Activated CD8-positive, alpha-beta T cell treated with anti-CD3 and anti-CD28 coated beads for 36 hours (primary cell): Measurements from ENCODE around the gene IYD. TPM values are rescaled to one million over a fixed set of nuclear protein-coding genes. Genes with fewer than 3 reads are reported as not detected.

ENCODE experiments used
- ATAC-seq: fragments of 200-7000 bp; cut with Tn5 transposase; one replicate; pipeline ENCODE4 v1.10.0; 2021; ENCODE audit warnings: mild to moderate bottlenecking, moderate library complexity
- CTCF ChIA-PET: fragments of 350-600 bp; sonication (Branson Sonifier 250); formaldehyde crosslinking; loops from one replicate; lab custom pipeline; 2021; ENCODE audit warnings: antibody characterized with exemption; lab: Charles Lee
- POLR2A ChIA-PET: fragments of 350-600 bp; sonication (Branson Sonifier 250); formaldehyde crosslinking; loops from one replicate; lab custom pipeline; 2021; ENCODE audit warnings: antibody characterized with exemption; lab: Charles Lee
- DNase-seq: peaks from one replicate; pipeline ENCODE4 v3.0.0-alpha.2; 2020
- H3K27ac Mint-ChIP-seq: one replicate; pipeline ENCODE4 v1.8.0; 2021; ENCODE audit warnings: mild to moderate bottlenecking, mixed read lengths
- H3K27me3 Mint-ChIP-seq: one replicate; pipeline ENCODE4 v1.8.0; 2021; ENCODE audit warnings: mixed read lengths
- H3K36me3 Mint-ChIP-seq: one replicate; pipeline ENCODE4 v1.8.0; 2021; ENCODE audit warnings: low read depth, mixed read lengths
- H3K4me1 Mint-ChIP-seq: one replicate; pipeline ENCODE4 v1.8.0; 2021; ENCODE audit warnings: low read depth, mixed read lengths
- H3K4me3 Mint-ChIP-seq: one replicate; pipeline ENCODE4 v1.8.0; 2021; ENCODE audit warnings: mild to moderate bottlenecking, moderate library complexity, mixed read lengths
- H3K9me3 Mint-ChIP-seq: one replicate; pipeline ENCODE4 v1.8.0; 2021; ENCODE audit warnings: mixed read lengths
- intact Hi-C: fragments of 100-400 bp; cut with micrococcal nuclease; formaldehyde crosslinking; loops from one replicate; pipeline ENCODE4 v1.10.0; 2022
- total RNA-seq, 2 experiments: library from RNA; stranded (reverse); gene quantifications; one replicate each; pipeline ENCODE4 v1.2.3, GENCODE V29; 2021
- TF ChIP-seq, protein P1 (sequence below): fragments of 200-600 bp; IDR thresholded peaks from one replicate; pipeline ENCODE4 v1.8.0; 2022; ENCODE audit warnings: antibody characterized with exemption, mild to moderate bottlenecking

The IYD gene
- total RNA-seq, 2 experiments from 2014 or later: not detected

DNA sequence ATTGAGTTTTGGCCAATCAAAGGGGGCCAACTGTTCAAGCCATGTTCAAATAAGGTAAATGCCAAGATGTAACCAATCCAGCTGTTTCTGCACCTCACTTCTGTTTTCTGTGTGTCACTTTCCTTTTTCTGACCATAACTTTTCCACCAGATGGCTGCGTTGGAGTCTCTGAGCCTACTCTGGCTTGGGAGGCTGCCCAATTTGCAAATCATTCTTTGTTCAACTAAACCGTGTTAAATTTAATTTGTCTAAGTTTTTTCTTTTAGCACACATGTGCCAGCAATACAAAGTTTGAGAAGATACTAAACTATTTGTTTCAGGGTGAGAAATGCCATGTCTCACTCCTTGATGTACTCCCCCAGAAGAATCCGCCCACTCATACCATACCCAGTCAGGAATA, 52.1 kb downstream of the IYD start:
- POLR2A ChIA-PET: no interaction called here
- intact Hi-C loops: no loop called here
- peaks cover 26% of the 10 kb centered on the region for H3K4me1 Mint-ChIP-seq
- DNase-seq (no peak), ATAC-seq (no peak)
- H3K27ac Mint-ChIP-seq: no peak overlapping the region
- H3K4me3 Mint-ChIP-seq: no peak overlapping the region
- H3K9me3 Mint-ChIP-seq: peaks cover 10% of the 10 kb centered on the region
- H3K27me3 Mint-ChIP-seq: peaks cover 4% of the 10 kb centered on the region
- H3K36me3 Mint-ChIP-seq: peaks cover 9% of the 10 kb centered on the region
- CTCF ChIA-PET: interaction anchor here (1.2 to 4.5 kb wide), 2 partner anchors 180 to 395 kb away, joined by 3 to 105 read pairs; no protein-coding TSS in a partner anchor
- TF ChIP-seq, protein P1, sequence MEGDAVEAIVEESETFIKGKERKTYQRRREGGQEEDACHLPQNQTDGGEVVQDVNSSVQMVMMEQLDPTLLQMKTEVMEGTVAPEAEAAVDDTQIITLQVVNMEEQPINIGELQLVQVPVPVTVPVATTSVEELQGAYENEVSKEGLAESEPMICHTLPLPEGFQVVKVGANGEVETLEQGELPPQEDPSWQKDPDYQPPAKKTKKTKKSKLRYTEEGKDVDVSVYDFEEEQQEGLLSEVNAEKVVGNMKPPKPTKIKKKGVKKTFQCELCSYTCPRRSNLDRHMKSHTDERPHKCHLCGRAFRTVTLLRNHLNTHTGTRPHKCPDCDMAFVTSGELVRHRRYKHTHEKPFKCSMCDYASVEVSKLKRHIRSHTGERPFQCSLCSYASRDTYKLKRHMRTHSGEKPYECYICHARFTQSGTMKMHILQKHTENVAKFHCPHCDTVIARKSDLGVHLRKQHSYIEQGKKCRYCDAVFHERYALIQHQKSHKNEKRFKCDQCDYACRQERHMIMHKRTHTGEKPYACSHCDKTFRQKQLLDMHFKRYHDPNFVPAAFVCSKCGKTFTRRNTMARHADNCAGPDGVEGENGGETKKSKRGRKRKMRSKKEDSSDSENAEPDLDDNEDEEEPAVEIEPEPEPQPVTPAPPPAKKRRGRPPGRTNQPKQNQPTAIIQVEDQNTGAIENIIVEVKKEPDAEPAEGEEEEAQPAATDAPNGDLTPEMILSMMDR: no peak

GRCh38 chr6:150425508-150425907, 56.7 kb downstream of the IYD start:
- no peak for DNase-seq
- no peak for ATAC-seq
- H3K4me1 Mint-ChIP-seq: no peaks in the 10 kb centered on the region
- CTCF ChIA-PET: interaction anchor here (1.4 kb wide), 1 partner anchor 30 kb away, joined by 4 read pairs; no protein-coding TSS in a partner anchor
- H3K4me3 Mint-ChIP-seq: no peak overlapping the region
- intact Hi-C loops: no loop called here
- peaks cover 6% of the 10 kb centered on the region for H3K9me3 Mint-ChIP-seq
- TF ChIP-seq, protein P1: no peak
- H3K27me3 Mint-ChIP-seq: no peaks in the 10 kb centered on the region
- H3K36me3 Mint-ChIP-seq: peaks cover 5% of the 10 kb centered on the region
- no peak overlapping the region for H3K27ac Mint-ChIP-seq
- POLR2A ChIA-PET: interaction anchor here (0.6 kb wide), 1 partner anchor 1041 kb away, joined by 3 read pairs; no protein-coding TSS in a partner anchor

- Mint-ChIP-seq H3K4me3 (no peak overlapping the region), H3K9me3 (no peaks in the 10 kb centered on the region), H3K4me1 (no peaks in the 10 kb centered on the region), H3K36me3 (no peaks in the 10 kb centered on the region), H3K27ac (no peak overlapping the region), H3K27me3 (no peaks in the 10 kb centered on the region)
- TF ChIP-seq, protein P1: no peak
- POLR2A ChIA-PET: interaction anchor here (0.6 to 0.7 kb wide), 2 partner anchors 53 to 1041 kb away, joined by 3 read pairs; no protein-coding TSS in a partner anchor
- ATAC-seq (no peak), DNase-seq (no peak)
- CTCF ChIA-PET: interaction anchor here (1.3 to 1.4 kb wide), 2 partner anchors 8 to 31 kb away, joined by 3 to 4 read pairs; no protein-coding TSS in a partner anchor
- intact Hi-C loops: no loop called here
Observed at GRCh38 chr6:150426198-150426597, 57.4 kb downstream of the IYD start.

GRCh38 chr6:150427037-150427602, 58.3 kb downstream of the IYD start:
- TF ChIP-seq, protein P1: no peak
- ChIA-PET CTCF (interaction anchor here (1.3 to 1.4 kb wide), 2 partner anchors 8 to 32 kb away, joined by 3 to 4 read pairs; no protein-coding TSS in a partner anchor), POLR2A (interaction anchor here (0.7 kb wide), 1 partner anchor 52 kb away, joined by 3 read pairs; no protein-coding TSS in a partner anchor)
- ATAC-seq (no peak), DNase-seq (no peak)
- no peak overlapping the region for H3K4me3 Mint-ChIP-seq
- intact Hi-C loops: no loop called here
- no peaks in the 10 kb centered on the region for H3K27me3 Mint-ChIP-seq
- no peak overlapping the region for H3K27ac Mint-ChIP-seq
- no peaks in the 10 kb centered on the region for H3K4me1 Mint-ChIP-seq
- no peaks in the 10 kb centered on the region for H3K36me3 Mint-ChIP-seq
- H3K9me3 Mint-ChIP-seq: no peaks in the 10 kb centered on the region

DNA sequence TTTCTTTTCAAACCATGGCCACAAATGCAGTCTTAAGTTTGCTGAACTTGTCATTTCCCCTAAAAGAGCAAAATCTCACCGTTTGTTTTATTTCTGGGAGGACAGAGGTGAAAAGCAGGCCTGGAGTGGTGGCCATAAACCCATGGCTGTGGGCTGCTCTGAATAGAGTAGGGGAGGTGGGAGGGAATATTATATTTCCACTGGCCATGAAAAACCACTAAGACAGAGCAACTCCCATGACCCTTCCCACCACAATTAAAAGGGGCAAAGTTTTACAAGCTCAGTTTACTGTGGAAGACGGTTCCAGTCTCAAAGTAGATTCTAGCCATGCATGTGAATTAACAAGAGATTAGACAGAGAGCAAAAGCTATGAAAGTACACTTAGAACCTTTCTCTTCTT, 59.0 kb downstream of the IYD start:
- intact Hi-C loops: no loop called here
- H3K9me3 Mint-ChIP-seq: no peaks in the 10 kb centered on the region
- ATAC-seq: no peak
- POLR2A ChIA-PET: no interaction called here
- no peak for DNase-seq
- H3K4me1 Mint-ChIP-seq: no peaks in the 10 kb centered on the region
- no peaks in the 10 kb centered on the region for H3K27me3 Mint-ChIP-seq
- TF ChIP-seq, protein P1: no peak
- no peak overlapping the region for H3K4me3 Mint-ChIP-seq
- CTCF ChIA-PET: no interaction called here
- H3K36me3 Mint-ChIP-seq: no peaks in the 10 kb centered on the region
- H3K27ac Mint-ChIP-seq: no peak overlapping the region
